ENCODE results near the gene SNTG2. TPM values are rescaled to one million over a fixed set of nuclear protein-coding genes. Genes with fewer than 3 reads are reported as not detected.

The SNTG2 gene
- total and polyA plus RNA-seq, 12 donors = 0.39 to 2.8 (median 1.0) TPM; not detected in 1

DNA sequence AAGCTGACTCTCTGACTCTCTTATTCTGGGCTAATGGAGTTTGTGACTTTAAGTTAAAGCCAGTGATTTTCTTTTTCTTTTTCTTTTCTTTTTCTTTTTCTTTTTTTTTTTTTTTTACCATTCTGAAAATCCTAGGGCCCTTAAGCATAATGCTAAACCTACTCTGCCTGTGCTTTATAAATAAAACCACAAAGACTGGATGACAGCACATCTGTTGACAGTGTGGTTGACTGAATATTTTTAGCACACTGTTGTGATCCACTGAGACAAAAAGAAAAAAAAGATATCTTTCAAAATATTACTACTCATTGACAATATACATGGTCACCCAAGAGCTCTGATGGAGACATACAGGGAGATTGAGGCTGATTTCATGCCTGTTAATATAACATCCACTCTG lies 121.6 kb downstream of the SNTG2 start:
- TF ChIP-seq, protein P1, sequence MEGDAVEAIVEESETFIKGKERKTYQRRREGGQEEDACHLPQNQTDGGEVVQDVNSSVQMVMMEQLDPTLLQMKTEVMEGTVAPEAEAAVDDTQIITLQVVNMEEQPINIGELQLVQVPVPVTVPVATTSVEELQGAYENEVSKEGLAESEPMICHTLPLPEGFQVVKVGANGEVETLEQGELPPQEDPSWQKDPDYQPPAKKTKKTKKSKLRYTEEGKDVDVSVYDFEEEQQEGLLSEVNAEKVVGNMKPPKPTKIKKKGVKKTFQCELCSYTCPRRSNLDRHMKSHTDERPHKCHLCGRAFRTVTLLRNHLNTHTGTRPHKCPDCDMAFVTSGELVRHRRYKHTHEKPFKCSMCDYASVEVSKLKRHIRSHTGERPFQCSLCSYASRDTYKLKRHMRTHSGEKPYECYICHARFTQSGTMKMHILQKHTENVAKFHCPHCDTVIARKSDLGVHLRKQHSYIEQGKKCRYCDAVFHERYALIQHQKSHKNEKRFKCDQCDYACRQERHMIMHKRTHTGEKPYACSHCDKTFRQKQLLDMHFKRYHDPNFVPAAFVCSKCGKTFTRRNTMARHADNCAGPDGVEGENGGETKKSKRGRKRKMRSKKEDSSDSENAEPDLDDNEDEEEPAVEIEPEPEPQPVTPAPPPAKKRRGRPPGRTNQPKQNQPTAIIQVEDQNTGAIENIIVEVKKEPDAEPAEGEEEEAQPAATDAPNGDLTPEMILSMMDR (IDR thresholded peaks at IDR 0.05) = no peak
- intact Hi-C loops (cut with DNase I) = no loop called here
- Histone ChIP-seq H3K4me3 (no peak overlapping the region), H3K36me3 (no peaks in the 10 kb centered on the region), H3K9me3 (peaks cover 0 to 18% (median 4%) of the 10 kb centered on the region in 11 donors), H3K27me3 (peaks cover 0 to 5% (median 0%) of the 10 kb centered on the region in 7 donors), H3K27ac (no peak overlapping the region), H3K4me1 (no peaks in the 10 kb centered on the region)
- ATAC-seq = no peak
- DNase-seq = no peak

DNA sequence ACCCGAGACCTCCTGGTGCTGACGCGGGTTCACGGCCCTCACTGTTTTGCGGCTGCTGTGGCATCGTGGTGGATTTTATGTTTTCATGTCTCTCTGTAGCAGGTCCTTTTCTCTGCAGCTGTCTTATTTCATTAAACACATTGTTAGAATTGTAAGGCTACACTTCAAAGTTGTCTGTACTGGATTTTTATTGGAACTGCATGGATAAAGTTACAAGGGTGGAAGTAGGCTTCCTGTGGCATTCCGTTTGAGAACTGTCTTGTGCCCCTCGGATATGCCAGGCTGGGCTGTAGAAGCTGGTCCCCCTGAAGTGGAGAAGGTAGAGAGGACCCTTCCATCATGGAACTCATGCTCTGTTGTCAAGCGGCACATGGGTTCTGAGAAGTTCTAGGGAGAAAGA lies 127.3 kb downstream of the SNTG2 start:
- Histone ChIP-seq H3K4me1 (peaks cover 0 to 8% (median 0%) of the 10 kb centered on the region in 9 donors), H3K4me3 (no peak overlapping the region), H3K27me3 (peaks cover 0 to 11% (median 0%) of the 10 kb centered on the region in 7 donors), H3K27ac (no peak overlapping the region), H3K9me3 (peaks cover 0 to 3% (median 0%) of the 10 kb centered on the region in 11 donors), H3K36me3 (no peaks in the 10 kb centered on the region)
- TF ChIP-seq, protein P1 (IDR thresholded peaks at IDR 0.05) = no peak
- intact Hi-C loops (cut with DNase I) = no loop called here
- no peak for DNase-seq
- no peak for ATAC-seq
- 93 to 96% methylated on average over 9 of the region's 9 CpGs for WGBS, 2 donors

DNA sequence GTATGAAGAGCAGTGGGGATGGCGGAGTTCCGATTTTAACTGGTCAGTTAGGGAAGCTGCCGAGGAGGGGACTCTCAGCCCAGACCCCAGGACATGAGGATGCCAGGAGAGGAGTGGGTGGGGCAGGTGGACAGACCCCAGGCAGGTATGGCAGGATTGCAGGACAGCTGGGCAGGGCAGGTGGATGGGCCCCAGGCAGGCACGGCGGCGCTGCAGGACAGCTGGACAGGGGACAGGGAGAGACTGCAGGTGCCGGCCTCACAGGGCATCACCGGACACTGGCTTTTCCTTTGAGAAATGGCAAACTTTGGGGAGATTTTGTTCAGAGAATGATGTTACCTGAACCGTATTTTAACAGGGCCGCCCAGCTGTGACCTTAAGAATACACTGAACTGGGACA lies 127.7 kb downstream of the SNTG2 start:
- Histone ChIP-seq H3K36me3 (no peaks in the 10 kb centered on the region), H3K4me3 (no peak overlapping the region), H3K27ac (no peak overlapping the region), H3K9me3 (no peaks in the 10 kb centered on the region), H3K4me1 (peaks cover 0 to 8% (median 0%) of the 10 kb centered on the region in 9 donors), H3K27me3 (peaks cover 0 to 11% (median 0%) of the 10 kb centered on the region in 7 donors)
- TF ChIP-seq, protein P1 (IDR thresholded peaks at IDR 0.05) = no peak
- WGBS, 2 donors = 85 to 88% methylated on average over 10 of the region's 10 CpGs
- ATAC-seq (no peak), DNase-seq (no peak)
- intact Hi-C loops (cut with DNase I) = no loop called here

DNA sequence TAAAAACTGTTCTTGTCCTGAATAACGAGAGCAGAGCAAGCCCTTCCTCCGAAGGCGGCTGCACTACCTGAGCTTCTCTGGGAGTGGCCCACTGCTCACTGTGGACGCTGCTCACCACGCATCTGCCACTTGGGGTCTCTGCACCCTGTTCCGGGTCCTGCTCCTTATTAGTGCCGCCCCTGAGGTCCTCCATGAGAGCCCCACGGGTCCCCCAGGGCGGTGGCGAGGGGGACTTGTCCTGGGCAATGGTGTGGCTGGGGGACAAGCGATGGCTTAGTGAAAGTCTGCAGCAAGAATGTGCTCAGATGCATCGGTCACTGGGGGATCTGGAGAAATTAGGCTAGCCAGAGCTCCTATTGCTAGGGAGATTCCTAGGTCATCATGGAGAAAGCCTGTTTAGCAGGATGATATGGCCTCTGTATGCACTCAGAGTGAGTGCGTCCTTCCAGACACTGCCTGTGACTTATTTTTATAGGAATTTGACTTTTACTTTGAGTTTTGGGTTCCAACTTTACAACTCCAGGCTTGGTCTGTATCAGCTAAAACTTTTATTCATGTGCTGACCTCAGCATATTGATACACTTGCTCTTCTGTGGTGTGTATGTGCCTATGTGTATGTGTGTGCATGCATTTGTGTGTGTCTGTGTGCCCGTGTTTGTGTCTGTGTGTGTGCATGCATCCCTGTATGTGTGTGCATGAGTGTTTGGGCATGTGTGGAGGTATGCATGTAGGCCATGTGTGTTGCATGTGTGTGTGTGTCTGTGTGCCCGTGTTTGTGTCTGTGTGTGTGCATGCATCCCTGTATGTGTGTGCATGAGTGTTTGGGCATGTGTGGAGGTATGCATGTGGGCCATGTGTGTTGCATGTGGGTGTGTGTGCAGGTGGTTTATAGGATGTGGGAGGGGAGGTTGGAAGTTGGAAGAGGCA lies 129.5 kb downstream of the SNTG2 start:
- Histone ChIP-seq H3K27ac (no peak overlapping the region), H3K9me3 (no peaks in the 10 kb centered on the region), H3K36me3 (no peaks in the 10 kb centered on the region), H3K4me1 (peaks cover 0 to 8% (median 0%) of the 10 kb centered on the region in 9 donors), H3K27me3 (peaks cover 0 to 13% (median 0%) of the 10 kb centered on the region in 7 donors), H3K4me3 (no peak overlapping the region)
- peak in 1 of 8 donors; percentile 38 for ATAC-seq
- WGBS, 2 donors = 81 to 85% methylated on average over 15 of the region's 15 CpGs
- no peak for DNase-seq
- TF ChIP-seq, protein P1 (IDR thresholded peaks at IDR 0.05) = no peak
- intact Hi-C loops (cut with DNase I) = no loop called here
